ENCODE data around the gene PCDHB9.
A peak's percentile ranks its signal among the peaks of the same experiment; 100 is the strongest.
"Not testable (repeated sequence)": the region's sequence is repeated elsewhere in the genome, so short reads cannot be mapped to it uniquely, and the experiment has no call there.

PCDHB9 gene

GRCh38 chr5:141186897-141187512 is at the start of gene PCDHB9:
TSS of gene PCDHB9 (plus strand) at chr5:141187161. CDS start at chr5:141187319, 158 bp downstream.
- peak; percentile 13 for DNase-seq (ENCODE audit: low read depth, low spot score)

GRCh38 chr5:141137346-141137745 is 49.6 kb upstream of the PCDHB9 start:
- not testable (repeated sequence) for DNase-seq (ENCODE audit: low read depth, low spot score); H3K4me1 ChIP-seq (ENCODE audit: insufficient read depth, insufficient read length); H3K4me3 ChIP-seq (ENCODE audit: insufficient read length, low read depth); H3K9ac ChIP-seq (ENCODE audit: insufficient read length, low read depth); H3K27me3 ChIP-seq (ENCODE audit: insufficient read depth, insufficient read length)
- Histone ChIP-seq H3K36me3 (ENCODE audit: insufficient read depth, insufficient read length, low read length) (peaks cover 22% of the 10 kb centered on the region), H3K9me3 (ENCODE audit: insufficient read depth, low read length) (peaks cover 37% of the 10 kb centered on the region)

More at GRCh38 chr5:141186897-141187512, at the start of gene PCDHB9:
- H3K36me3 ChIP-seq (ENCODE audit: insufficient read depth, insufficient read length, low read length): no peaks in the 10 kb centered on the region
- H3K27me3 ChIP-seq (ENCODE audit: insufficient read depth, insufficient read length): no peaks in the 10 kb centered on the region
- no peak within 1 kb of the TSS for H3K4me3 ChIP-seq (ENCODE audit: insufficient read length, low read depth)
- no peaks in the 10 kb centered on the region for H3K4me1 ChIP-seq (ENCODE audit: insufficient read depth, insufficient read length)
- peaks cover 5% of the 10 kb centered on the region; the same call in 1 of the 2 replicates for H3K9me3 ChIP-seq (ENCODE audit: insufficient read depth, low read length)
- TF ChIP-seq ZNF274 (IDR thresholded peaks at IDR 0.05; ENCODE audit: low read depth, low read length): no peak
- no peak for TF ChIP-seq SUZ12 (IDR thresholded peaks at IDR 0.05; ENCODE audit: extremely low read depth, insufficient read depth, insufficient read length)
- TF ChIP-seq YY1 (IDR thresholded peaks at IDR 0.05; ENCODE audit: insufficient read depth, insufficient read length): no peak
- no peak within 1 kb of the TSS for H3K9ac ChIP-seq (ENCODE audit: insufficient read length, low read depth)

GRCh38 chr5:141149812-141150211 is 37.1 kb upstream of the PCDHB9 start, which contains the start of gene PCDHB6:
TSS of gene PCDHB6 (plus strand) at chr5:141150057. CDS start at chr5:141150258, 201 bp downstream.
- Histone ChIP-seq H3K9me3 (ENCODE audit: insufficient read depth, low read length) (peaks cover 10% of the 10 kb centered on the region; the same call in 1 of the 2 replicates), H3K36me3 (ENCODE audit: insufficient read depth, insufficient read length, low read length) (no peaks in the 10 kb centered on the region), H3K9ac (ENCODE audit: insufficient read length, low read depth) (no peak within 1 kb of the TSS), H3K27me3 (ENCODE audit: insufficient read depth, insufficient read length) (no peaks in the 10 kb centered on the region), H3K4me1 (ENCODE audit: insufficient read depth, insufficient read length) (no peaks in the 10 kb centered on the region), H3K4me3 (ENCODE audit: insufficient read length, low read depth) (no peak within 1 kb of the TSS)
- DNase-seq (ENCODE audit: low read depth, low spot score): no peak
- TF ChIP-seq ZNF274 (IDR thresholded peaks at IDR 0.05; ENCODE audit: low read depth, low read length) (no peak), SUZ12 (IDR thresholded peaks at IDR 0.05; ENCODE audit: extremely low read depth, insufficient read depth, insufficient read length) (no peak), YY1 (IDR thresholded peaks at IDR 0.05; ENCODE audit: insufficient read depth, insufficient read length) (no peak)

- no peak overlapping the region for H3K9ac ChIP-seq (ENCODE audit: insufficient read length, low read depth)
- no peaks in the 10 kb centered on the region for H3K4me1 ChIP-seq (ENCODE audit: insufficient read depth, insufficient read length)
- H3K9me3 ChIP-seq (ENCODE audit: insufficient read depth, low read length): peaks cover 10% of the 10 kb centered on the region; the same call in 1 of the 2 replicates
- no peaks in the 10 kb centered on the region for H3K27me3 ChIP-seq (ENCODE audit: insufficient read depth, insufficient read length)
- H3K4me3 ChIP-seq (ENCODE audit: insufficient read length, low read depth): no peak overlapping the region
- no peak for DNase-seq (ENCODE audit: low read depth, low spot score)
- H3K36me3 ChIP-seq (ENCODE audit: insufficient read depth, insufficient read length, low read length): no peaks in the 10 kb centered on the region
- TF ChIP-seq ZNF274 (IDR thresholded peaks at IDR 0.05; ENCODE audit: low read depth, low read length) (no peak), SUZ12 (IDR thresholded peaks at IDR 0.05; ENCODE audit: extremely low read depth, insufficient read depth, insufficient read length) (no peak), YY1 (IDR thresholded peaks at IDR 0.05; ENCODE audit: insufficient read depth, insufficient read length) (no peak)
Measured at GRCh38 chr5:141150224-141150992, 36.6 kb upstream of the PCDHB9 start.

GRCh38 chr5:141150993-141151325 is 36.0 kb upstream of the PCDHB9 start:
- H3K9ac ChIP-seq (ENCODE audit: insufficient read length, low read depth): no peak overlapping the region
- H3K36me3 ChIP-seq (ENCODE audit: insufficient read depth, insufficient read length, low read length): no peaks in the 10 kb centered on the region
- H3K9me3 ChIP-seq (ENCODE audit: insufficient read depth, low read length): peaks cover 10% of the 10 kb centered on the region; the same call in 1 of the 2 replicates
- H3K27me3 ChIP-seq (ENCODE audit: insufficient read depth, insufficient read length): no peaks in the 10 kb centered on the region
- no peak for DNase-seq (ENCODE audit: low read depth, low spot score)
- TF ChIP-seq YY1 (IDR thresholded peaks at IDR 0.05; ENCODE audit: insufficient read depth, insufficient read length) (no peak), SUZ12 (IDR thresholded peaks at IDR 0.05; ENCODE audit: extremely low read depth, insufficient read depth, insufficient read length) (no peak), ZNF274 (IDR thresholded peaks at IDR 0.05; ENCODE audit: low read depth, low read length) (no peak)
- no peaks in the 10 kb centered on the region for H3K4me1 ChIP-seq (ENCODE audit: insufficient read depth, insufficient read length)
- H3K4me3 ChIP-seq (ENCODE audit: insufficient read length, low read depth): no peak overlapping the region

- H3K9ac ChIP-seq (ENCODE audit: insufficient read length, low read depth); H3K36me3 ChIP-seq (ENCODE audit: insufficient read depth, insufficient read length, low read length); H3K4me3 ChIP-seq (ENCODE audit: insufficient read length, low read depth); H3K9me3 ChIP-seq (ENCODE audit: insufficient read depth, low read length); H3K4me1 ChIP-seq (ENCODE audit: insufficient read depth, insufficient read length); H3K27me3 ChIP-seq (ENCODE audit: insufficient read depth, insufficient read length); DNase-seq (ENCODE audit: low read depth, low spot score): not testable (repeated sequence)
Measured at GRCh38 chr5:141151632-141152031, 35.3 kb upstream of the PCDHB9 start.

GRCh38 chr5:141152096-141152495 is 34.9 kb upstream of the PCDHB9 start:
- not testable (repeated sequence) for DNase-seq (ENCODE audit: low read depth, low spot score); H3K4me3 ChIP-seq (ENCODE audit: insufficient read length, low read depth); H3K9ac ChIP-seq (ENCODE audit: insufficient read length, low read depth); H3K27me3 ChIP-seq (ENCODE audit: insufficient read depth, insufficient read length); H3K36me3 ChIP-seq (ENCODE audit: insufficient read depth, insufficient read length, low read length); H3K4me1 ChIP-seq (ENCODE audit: insufficient read depth, insufficient read length); H3K9me3 ChIP-seq (ENCODE audit: insufficient read depth, low read length)

Data from NT2/D1 (cell line).